ENCODE measurements around the gene TGM5. TPM values are rescaled to one million over a fixed set of nuclear protein-coding genes. Genes with fewer than 3 reads are reported as not detected.

Gene TGM5
- total RNA-seq, 1 donor from 2014 or later, result not detected

- no peak for DNase-seq (ENCODE audit: low spot score)
- H3K9me3 Mint-ChIP-seq (ENCODE audit: unreplicated experiment), result no peaks in the 10 kb centered on the region
- no peak overlapping the region for H3K4me3 Mint-ChIP-seq (ENCODE audit: unreplicated experiment)
- peaks cover 47% of the 10 kb centered on the region for H3K4me1 Mint-ChIP-seq (ENCODE audit: unreplicated experiment)
- TF ChIP-seq CTCF (IDR thresholded peaks at IDR 0.05; ENCODE audit: unreplicated experiment), result no peak
- no peaks in the 10 kb centered on the region for H3K36me3 Mint-ChIP-seq (ENCODE audit: low read depth, unreplicated experiment)
- no peak overlapping the region for H3K27ac Mint-ChIP-seq (ENCODE audit: unreplicated experiment)
- peaks cover 2% of the 10 kb centered on the region for H3K27me3 Mint-ChIP-seq (ENCODE audit: unreplicated experiment)
Measured at GRCh38 chr15:43287254-43287653, 20.5 kb upstream of the TGM5 start.

GRCh38 chr15:43286074-43286473, 19.3 kb upstream of the TGM5 start:
- TF ChIP-seq CTCF (IDR thresholded peaks at IDR 0.05; ENCODE audit: unreplicated experiment), result no peak
- H3K36me3 Mint-ChIP-seq (ENCODE audit: low read depth, unreplicated experiment), result no peaks in the 10 kb centered on the region
- no peak overlapping the region for H3K4me3 Mint-ChIP-seq (ENCODE audit: unreplicated experiment)
- H3K4me1 Mint-ChIP-seq (ENCODE audit: unreplicated experiment), result peaks cover 43% of the 10 kb centered on the region
- H3K27me3 Mint-ChIP-seq (ENCODE audit: unreplicated experiment), result peaks cover 2% of the 10 kb centered on the region
- no peaks in the 10 kb centered on the region for H3K9me3 Mint-ChIP-seq (ENCODE audit: unreplicated experiment)
- DNase-seq (ENCODE audit: low spot score), result no peak
- H3K27ac Mint-ChIP-seq (ENCODE audit: unreplicated experiment), result no peak overlapping the region

GRCh38 chr15:43285609-43286037, 18.9 kb upstream of the TGM5 start:
- peak; percentile 62 for DNase-seq (ENCODE audit: low spot score)
- H3K27me3 Mint-ChIP-seq (ENCODE audit: unreplicated experiment), result peaks cover 2% of the 10 kb centered on the region
- peaks cover 40% of the 10 kb centered on the region for H3K4me1 Mint-ChIP-seq (ENCODE audit: unreplicated experiment)
- TF ChIP-seq CTCF (IDR thresholded peaks at IDR 0.05; ENCODE audit: unreplicated experiment), result peak; percentile 82
- peak overlapping the region; percentile 54 for H3K27ac Mint-ChIP-seq (ENCODE audit: unreplicated experiment)
- H3K9me3 Mint-ChIP-seq (ENCODE audit: unreplicated experiment), result no peaks in the 10 kb centered on the region
- H3K4me3 Mint-ChIP-seq (ENCODE audit: unreplicated experiment), result no peak overlapping the region
- H3K36me3 Mint-ChIP-seq (ENCODE audit: low read depth, unreplicated experiment), result no peaks in the 10 kb centered on the region

GRCh38 chr15:43283526-43283925, 16.8 kb upstream of the TGM5 start:
- Mint-ChIP-seq H3K27me3 (ENCODE audit: unreplicated experiment) (peaks cover 6% of the 10 kb centered on the region), H3K36me3 (ENCODE audit: low read depth, unreplicated experiment) (no peaks in the 10 kb centered on the region), H3K27ac (ENCODE audit: unreplicated experiment) (peak overlapping the region; percentile 94), H3K4me3 (ENCODE audit: unreplicated experiment) (no peak overlapping the region), H3K9me3 (ENCODE audit: unreplicated experiment) (no peaks in the 10 kb centered on the region), H3K4me1 (ENCODE audit: unreplicated experiment) (peaks cover 39% of the 10 kb centered on the region)
- no peak for DNase-seq (ENCODE audit: low spot score)
- TF ChIP-seq CTCF (IDR thresholded peaks at IDR 0.05; ENCODE audit: unreplicated experiment), result no peak

- Mint-ChIP-seq H3K9me3 (ENCODE audit: unreplicated experiment) (no peaks in the 10 kb centered on the region), H3K4me1 (ENCODE audit: unreplicated experiment) (peaks cover 33% of the 10 kb centered on the region)
Measured at GRCh38 chr15:43281926-43282602, 15.3 kb upstream of the TGM5 start.

More at GRCh38 chr15:43281926-43282602, 15.3 kb upstream of the TGM5 start:
- H3K27me3 Mint-ChIP-seq (ENCODE audit: unreplicated experiment), result peaks cover 6% of the 10 kb centered on the region
- H3K36me3 Mint-ChIP-seq (ENCODE audit: low read depth, unreplicated experiment), result peaks cover 4% of the 10 kb centered on the region
- no peak for TF ChIP-seq CTCF (IDR thresholded peaks at IDR 0.05; ENCODE audit: unreplicated experiment)
- no peak for DNase-seq (ENCODE audit: low spot score)
- H3K27ac Mint-ChIP-seq (ENCODE audit: unreplicated experiment), result no peak overlapping the region
- H3K4me3 Mint-ChIP-seq (ENCODE audit: unreplicated experiment), result no peak overlapping the region
